GM12875 (cell line): ENCODE results near the gene SNX15.
"Not testable (repeated sequence)": the region's sequence is repeated elsewhere in the genome, so short reads cannot be mapped to it uniquely, and the experiment has no call there.

Experiments
- H3K4me3 ChIP-seq: one replicate; pipeline ENCODE4 v1.5.1; 2011; ENCODE audit warnings: low read depth, low read length, control low read depth
- TF ChIP-seq, protein P1 (sequence below): IDR thresholded peaks from 2 replicates; pipeline ENCODE4 v1.5.1; 2011; ENCODE audit warnings: low read depth, mild to moderate bottlenecking, control low read depth, inconsistent platforms, low read length, moderate library complexity, borderline replicate concordance; ENCODE audit not compliant: insufficient read depth

SNX15 gene, protein sequence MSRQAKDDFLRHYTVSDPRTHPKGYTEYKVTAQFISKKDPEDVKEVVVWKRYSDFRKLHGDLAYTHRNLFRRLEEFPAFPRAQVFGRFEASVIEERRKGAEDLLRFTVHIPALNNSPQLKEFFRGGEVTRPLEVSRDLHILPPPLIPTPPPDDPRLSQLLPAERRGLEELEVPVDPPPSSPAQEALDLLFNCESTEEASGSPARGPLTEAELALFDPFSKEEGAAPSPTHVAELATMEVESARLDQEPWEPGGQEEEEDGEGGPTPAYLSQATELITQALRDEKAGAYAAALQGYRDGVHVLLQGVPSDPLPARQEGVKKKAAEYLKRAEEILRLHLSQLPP

DNA sequence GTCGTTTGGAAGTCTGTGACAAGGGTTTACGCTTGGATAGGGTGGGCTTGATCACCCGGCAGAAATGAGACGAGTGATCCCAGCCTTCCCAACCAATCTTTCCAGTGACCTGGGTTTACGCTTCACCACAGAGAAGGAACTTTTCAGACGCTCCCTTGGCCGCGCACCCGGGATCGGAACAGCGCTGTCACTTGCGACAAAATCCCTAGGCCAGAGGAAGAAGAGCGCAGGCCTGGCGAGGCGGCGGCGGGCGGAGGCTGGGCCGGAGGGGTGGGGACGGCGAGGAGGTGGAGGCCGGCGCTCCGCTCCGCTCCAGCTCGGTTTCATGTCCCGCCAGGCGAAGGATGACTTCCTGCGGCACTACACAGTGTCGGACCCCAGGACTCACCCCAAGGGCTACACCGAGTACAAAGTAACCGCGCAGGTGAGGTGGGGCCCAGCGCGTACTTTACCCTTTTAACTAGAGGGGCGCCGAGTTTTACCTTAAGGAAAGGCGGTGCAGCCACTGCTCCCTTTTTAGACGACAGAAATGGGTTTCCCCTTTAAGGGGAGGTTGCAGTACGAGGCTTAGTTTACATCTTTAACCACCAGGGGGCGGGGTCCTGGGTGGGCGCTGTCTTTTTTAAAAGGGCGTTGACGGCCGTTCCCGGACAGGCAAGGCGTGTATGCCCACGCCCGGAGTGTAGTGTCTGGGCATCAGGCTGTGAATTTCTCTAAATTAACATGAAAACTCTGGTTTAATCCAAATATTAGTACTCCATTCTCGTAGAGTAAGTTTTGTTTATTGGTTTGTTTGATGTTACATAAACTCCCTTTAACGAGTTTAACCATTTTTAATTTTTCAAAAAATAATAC is at the start of gene SNX15:
Gene SNX15 (plus strand): TSS at position 227 of the 855 bp plus-strand sequence. CDS start 99 bp downstream, at position 326.
- TF ChIP-seq, protein P1, sequence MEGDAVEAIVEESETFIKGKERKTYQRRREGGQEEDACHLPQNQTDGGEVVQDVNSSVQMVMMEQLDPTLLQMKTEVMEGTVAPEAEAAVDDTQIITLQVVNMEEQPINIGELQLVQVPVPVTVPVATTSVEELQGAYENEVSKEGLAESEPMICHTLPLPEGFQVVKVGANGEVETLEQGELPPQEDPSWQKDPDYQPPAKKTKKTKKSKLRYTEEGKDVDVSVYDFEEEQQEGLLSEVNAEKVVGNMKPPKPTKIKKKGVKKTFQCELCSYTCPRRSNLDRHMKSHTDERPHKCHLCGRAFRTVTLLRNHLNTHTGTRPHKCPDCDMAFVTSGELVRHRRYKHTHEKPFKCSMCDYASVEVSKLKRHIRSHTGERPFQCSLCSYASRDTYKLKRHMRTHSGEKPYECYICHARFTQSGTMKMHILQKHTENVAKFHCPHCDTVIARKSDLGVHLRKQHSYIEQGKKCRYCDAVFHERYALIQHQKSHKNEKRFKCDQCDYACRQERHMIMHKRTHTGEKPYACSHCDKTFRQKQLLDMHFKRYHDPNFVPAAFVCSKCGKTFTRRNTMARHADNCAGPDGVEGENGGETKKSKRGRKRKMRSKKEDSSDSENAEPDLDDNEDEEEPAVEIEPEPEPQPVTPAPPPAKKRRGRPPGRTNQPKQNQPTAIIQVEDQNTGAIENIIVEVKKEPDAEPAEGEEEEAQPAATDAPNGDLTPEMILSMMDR = no peak; the same call in 1 of the 2 replicates
- H3K4me3 ChIP-seq = peak within 1 kb of the TSS; percentile 52

DNA sequence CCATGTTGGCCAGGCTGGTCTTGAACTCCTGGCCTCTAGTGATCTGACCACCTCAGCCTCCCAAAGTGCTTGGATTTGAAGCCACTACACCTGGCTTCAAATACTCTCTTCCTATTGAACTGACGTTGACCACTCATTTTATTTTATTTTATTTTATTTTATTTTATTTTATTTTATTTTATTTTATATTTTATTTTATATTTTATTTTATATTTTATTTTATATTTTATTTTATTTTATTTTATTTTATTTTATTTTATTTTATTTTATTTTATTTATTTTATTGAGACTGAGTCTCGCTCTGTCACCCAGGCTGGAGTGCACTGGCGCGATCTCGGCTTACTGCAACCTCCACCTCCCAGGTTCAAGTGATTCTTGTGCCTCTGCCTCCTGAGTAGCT is 43.9 kb upstream of the SNX15 start:
- not testable (repeated sequence) for H3K4me3 ChIP-seq

DNA sequence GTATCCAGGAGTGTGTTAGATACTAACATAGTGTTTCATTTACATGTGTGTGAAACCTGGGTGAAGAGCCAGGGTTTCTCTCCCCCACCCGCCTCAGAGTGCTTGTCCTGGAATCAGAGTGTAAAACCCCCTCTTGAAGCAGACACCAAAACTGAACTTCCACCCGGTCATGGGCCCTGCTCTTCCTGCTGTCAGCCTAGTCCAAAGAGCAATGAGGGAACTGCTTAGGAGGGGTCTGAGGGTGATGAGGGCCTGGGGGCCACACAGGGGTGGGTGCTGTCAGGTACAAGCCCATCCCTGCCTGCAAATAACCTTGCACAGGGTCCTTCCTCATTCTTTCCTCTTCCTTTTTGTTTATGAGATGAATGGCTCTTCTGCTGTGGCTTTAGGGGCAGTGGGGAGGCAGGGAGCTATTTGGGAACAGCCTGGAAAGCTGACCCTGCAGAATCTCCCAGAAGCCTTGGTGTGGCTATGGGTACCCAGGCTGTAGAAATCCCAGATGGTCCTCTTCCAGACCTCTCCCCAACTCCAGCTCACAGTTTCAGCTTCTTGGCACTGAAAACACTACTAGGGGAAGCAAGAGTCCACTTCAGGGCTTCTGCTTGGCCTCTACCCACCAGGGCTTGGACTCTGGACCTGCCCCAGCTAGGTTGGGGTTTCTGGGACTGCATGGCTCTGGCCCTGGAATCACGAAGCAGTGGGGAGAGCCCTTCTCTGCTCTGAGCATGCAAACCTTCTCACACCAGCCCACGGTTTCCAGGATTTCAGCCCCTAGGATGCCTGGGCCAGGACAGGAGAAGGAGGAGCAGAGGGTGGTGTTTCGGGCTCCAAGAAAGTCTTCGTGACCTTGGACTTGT is 39.0 kb upstream of the SNX15 start:
- no peak overlapping the region for H3K4me3 ChIP-seq

DNA sequence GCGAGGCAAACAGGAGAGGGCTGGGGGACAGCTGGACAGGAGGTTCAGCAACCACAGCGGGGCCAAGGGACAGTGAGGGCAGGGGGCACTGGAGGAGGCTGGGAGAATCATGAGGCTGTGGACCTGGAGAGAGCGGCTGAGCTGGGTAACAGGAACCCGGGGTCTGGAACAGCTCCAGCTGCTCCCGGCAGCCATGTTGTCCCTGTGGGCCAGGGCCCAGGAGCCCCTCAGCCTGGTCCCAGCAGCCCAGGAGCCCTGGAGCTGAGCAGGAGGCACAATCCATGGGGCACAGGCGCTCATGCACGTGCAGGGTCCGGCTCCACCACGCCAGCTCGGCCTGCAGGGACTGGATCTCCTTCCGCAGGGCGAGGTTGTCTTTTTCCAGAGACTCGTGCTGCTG is 37.8 kb upstream of the SNX15 start:
- no peak overlapping the region for H3K4me3 ChIP-seq
- TF ChIP-seq, protein P1 = no peak

More for the DNA sequence above, 39.0 kb upstream of the SNX15 start:
- TF ChIP-seq, protein P1 = no peak

DNA sequence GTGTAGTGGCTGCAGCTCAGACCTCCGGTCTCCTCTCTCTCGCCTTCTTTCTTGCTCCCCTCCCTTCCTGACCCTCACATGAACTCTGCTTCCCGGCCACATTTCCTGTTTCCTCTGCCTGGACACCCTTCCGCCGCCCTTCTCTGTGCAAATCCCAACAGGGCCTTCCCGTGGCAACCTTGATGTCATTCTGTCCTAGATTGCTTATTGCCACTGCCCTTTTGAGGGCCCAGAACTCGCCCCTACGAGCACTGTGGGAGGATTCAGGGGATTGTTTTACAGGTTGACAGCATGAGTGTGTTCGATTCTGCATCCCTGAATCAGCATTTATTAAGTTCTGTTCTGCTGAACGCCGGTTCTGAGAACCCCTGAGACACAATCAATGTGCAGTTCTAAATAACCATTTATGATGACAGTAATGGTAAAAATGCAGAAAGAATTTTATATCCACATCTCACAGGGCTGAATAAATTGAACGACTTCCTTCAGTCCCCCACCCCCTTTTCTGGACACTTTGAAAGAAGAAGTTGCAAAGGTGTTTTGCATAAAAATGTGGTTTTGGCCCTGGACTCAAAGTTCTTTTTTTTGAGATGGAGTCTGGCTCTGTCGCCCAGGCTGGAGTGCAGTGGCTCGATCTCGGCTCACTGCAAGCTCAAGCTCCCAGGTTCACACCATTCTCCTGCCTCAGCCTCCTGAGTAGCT is 36.9 kb upstream of the SNX15 start:
- H3K4me3 ChIP-seq = no peak overlapping the region
- TF ChIP-seq, protein P1 = no peak

DNA sequence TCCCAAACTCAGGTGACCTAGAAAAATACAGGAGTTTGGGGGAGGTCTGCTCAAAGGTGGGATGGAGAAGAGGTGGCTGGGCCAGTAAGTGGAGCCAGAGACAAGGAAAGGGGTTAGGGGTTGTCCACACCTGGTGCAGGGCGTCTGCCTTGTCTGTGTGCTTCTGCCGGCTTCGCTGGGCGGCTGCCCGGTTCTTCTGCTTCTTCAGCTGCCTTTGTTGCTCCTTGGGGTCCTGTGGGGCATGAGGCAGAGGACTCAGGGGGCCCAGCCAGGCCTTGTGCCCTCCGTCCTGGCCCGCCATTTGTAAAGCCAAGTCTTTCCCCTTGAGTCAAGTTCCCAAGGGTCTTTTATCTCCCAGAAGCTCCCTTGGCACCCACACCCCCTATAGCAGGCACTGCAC is 32.9 kb upstream of the SNX15 start:
- TF ChIP-seq, protein P1 = no peak
- H3K4me3 ChIP-seq = no peak overlapping the region

DNA sequence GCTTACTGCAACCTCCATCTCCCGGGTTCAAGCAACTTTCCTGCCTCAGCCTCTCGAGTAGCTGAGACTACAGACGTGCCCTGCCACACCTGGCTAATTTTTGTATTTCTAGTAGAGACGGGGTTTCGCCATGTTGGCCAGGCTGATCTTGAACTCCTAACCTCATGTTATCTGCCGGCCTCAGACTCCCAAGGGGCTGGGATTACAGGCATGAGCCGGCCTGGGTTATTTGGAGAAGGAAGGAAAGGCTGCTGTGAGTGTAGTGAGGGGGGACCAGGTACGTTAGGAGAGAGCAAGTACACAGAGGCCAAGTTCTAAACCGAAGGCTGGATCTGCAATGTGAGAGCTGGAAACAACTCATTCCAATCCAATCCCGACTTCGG is 30.9 kb upstream of the SNX15 start:
- TF ChIP-seq, protein P1 = no peak
- H3K4me3 ChIP-seq = no peak overlapping the region
